HG03175 (cell line): Measurements from ENCODE around the gene FBLN1.

Experiments
- ATAC-seq: cut with Tn5 transposase; IDR thresholded peaks from one replicate; pipeline ENCODE4 v1.9.1; 2021; ENCODE audit warnings: mild to moderate bottlenecking, moderate library complexity; ENCODE audit not compliant: unreplicated experiment

FBLN1 gene

GRCh38 chr22:45631841-45632238 lies 129.2 kb downstream of the FBLN1 start:
- ATAC-seq = no peak

- ATAC-seq = no peak
Measured at GRCh38 chr22:45632791-45633515, 130.3 kb downstream of the FBLN1 start.

- no peak for ATAC-seq
Measured at GRCh38 chr22:45636683-45637082, 134.0 kb downstream of the FBLN1 start.

GRCh38 chr22:45638197-45638596 lies 135.5 kb downstream of the FBLN1 start:
- no peak for ATAC-seq

- ATAC-seq = no peak
Measured at GRCh38 chr22:45638834-45639746, 136.4 kb downstream of the FBLN1 start.

- ATAC-seq = no peak
Measured at GRCh38 chr22:45639747-45640102, 137.0 kb downstream of the FBLN1 start.

DNA sequence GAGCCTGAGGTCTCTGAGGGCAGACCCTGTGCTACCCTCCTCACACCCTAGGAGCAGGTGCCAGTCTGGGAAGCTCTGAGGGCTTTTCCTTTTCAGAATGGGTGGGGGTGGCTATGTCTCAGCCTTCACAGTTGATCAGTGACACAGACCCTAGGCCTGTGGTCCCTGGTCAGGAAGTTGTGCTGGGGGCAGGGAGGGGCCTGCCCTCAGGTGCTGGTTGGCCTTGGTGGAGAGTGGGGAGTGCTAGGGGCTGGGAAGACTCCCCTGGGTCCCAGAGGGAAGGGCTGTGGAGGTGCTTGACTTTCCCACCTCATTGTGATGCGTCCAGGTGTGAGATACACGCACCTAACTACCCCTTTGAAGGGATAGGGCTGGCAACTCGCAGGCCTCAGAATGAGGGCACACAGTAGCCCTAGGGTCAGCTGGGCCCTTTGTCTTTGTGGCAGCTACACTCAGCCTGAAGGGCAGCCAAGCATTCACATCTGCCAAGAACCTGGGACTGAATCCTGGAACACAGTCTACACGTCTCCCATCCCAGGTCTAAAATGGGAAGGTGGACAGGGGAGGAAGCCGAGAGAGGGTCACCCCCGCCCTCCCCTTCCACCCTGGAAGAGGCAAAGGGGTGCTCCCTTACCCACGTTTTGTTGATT lies 137.7 kb downstream of the FBLN1 start:
- ATAC-seq = no peak

DNA sequence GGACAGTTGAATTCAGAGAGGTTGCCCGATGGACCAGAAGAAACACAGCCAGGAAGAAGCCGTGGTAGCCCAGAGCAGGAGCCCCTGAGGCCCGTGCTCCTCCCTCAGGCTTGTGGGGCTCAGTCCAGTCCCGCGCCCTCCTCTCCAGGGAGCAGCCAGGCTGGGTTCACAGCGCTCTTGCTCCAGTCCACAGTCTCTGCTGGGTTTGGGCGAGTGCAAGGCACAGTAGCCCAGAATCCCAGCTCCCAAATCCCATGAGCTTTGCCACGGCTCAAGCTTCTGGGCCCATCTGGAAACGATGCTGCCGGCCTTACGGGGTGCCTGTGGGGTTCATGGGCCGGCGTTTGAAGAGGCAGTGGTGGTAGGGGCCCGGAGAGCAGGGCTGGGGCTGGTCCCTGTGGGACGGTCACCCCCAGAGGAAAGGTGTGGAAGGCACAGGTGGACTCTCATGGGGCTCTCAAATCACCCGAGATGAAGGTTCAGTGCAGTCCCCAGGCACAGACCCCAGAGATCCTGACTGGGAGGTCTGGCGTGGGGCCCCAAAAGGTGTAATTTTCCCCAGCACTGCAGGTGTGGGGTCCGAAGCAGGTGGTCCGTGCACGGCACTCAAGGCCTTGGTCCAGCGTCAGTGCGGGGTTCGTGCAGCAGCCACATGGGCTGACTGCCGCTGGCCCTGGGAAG lies 138.4 kb downstream of the FBLN1 start:
- ATAC-seq = no peak

DNA sequence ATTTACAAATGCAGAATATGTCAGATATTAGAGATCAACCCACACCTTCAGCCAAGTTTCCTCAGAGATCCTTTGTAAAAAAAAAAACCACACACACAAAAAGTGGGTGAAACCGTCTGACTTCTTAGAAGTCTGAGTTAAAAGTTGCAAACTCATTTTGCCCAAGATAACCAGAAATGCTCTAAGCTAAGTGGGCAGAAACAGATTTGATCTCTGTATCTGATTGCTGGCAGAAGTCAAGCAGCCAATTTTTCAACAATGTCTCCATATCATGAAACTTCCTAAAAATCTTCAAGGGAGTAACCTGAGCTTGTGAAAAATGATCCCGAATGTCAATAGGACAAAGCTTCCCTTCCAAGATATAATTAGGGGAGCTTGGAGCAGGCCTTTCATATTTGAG lies 140.3 kb downstream of the FBLN1 start:
- ATAC-seq = no peak

- no peak for ATAC-seq
Measured at GRCh38 chr22:45644714-45645113, 142.0 kb downstream of the FBLN1 start.

DNA sequence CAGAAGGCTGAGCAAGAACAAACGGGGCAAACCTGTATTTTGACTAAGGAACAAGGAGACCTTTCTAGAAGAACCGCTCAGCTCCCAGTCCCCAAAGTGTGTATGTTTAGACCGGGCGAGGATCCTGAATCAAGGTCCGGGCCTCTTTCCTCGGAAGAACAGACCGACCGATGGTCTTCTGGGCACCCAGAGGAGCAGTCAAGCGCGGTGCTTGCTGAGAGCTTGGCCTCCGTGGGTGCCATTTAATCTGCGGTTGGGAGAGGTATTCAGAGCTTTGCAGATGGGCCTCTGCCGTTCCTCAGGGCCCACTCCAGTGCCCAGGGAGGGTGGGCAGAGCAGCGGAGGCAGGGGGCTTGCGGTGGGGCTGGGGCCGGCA lies 142.5 kb downstream of the FBLN1 start:
- ATAC-seq = no peak

DNA sequence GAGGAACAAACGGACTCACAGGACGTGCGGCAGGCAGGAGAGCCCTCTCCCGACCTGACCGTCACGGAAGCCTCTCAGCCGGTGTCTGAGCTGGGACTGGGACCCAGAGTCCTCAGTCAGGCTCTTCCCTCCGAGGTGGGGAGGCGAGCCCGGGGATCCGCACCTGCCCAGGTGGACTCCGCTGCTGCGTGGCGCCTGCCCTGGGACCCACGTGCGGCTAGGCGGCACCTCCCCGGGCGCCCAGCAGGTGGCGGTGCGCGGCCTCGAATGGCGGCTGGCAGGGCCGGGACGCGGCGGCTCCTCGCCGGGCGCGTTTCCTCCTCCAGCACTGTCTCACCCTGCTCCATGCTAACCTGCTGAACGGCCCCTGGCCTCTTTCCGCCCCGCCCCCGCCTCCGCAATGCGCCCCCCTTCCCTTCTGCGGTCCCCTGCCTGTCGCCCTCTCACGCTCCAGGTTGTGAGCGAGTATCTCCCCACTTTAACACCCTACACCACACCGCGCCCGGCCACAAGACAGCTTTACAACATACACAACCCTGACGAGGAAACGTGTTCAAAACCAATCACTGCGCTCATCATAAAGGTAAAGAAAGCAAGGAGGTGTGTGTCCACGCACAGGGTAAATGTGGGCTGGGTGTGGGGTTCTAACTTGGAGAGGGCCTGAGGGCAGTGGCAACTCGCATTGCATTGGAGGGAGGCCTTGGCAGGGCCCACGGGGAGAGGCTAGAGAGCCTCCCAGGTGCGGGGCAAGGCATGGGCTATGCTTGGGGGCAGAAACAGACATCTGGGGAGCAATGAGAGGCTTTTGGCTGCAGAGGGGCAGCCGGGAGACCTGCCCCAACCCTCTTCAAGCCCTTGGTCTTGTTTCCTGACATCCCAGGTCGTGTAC lies 143.1 kb downstream of the FBLN1 start:
- ATAC-seq = peak; percentile 45

DNA sequence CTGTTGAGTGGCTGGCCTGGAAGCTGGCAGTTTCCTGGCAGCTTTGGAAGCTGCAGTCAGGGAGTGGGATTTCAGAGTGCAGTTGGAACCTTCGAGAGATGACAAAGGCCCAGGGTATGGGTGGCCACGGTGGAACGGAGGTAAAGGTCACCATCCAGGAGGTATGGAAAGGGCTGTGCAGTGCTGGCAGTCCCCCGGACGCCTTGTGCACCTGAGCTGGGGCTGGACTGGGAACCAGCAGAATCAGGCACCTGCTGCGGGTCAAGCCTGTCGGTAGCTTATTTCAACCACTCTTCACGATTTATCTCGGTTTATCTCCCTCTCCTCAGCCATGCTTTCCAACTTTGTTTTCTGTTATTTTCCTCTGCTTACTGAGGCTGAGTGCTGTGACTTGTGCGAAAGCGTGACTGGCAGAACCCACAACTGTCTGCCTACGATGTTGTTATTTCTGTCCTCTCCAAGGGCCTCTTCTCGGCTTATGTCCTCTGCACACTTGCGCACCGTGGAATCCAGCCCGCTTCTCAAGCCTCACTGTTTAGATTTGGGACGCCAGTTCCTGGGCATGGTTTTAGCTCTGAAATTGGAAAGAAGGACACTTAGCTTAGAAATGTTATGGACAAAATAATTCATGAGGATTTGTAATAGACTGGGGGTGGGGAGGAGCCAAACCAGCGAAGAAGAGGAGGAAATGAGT lies 145.0 kb downstream of the FBLN1 start:
- no peak for ATAC-seq

- ATAC-seq = no peak
Measured at GRCh38 chr22:45648301-45649117, 145.8 kb downstream of the FBLN1 start.

DNA sequence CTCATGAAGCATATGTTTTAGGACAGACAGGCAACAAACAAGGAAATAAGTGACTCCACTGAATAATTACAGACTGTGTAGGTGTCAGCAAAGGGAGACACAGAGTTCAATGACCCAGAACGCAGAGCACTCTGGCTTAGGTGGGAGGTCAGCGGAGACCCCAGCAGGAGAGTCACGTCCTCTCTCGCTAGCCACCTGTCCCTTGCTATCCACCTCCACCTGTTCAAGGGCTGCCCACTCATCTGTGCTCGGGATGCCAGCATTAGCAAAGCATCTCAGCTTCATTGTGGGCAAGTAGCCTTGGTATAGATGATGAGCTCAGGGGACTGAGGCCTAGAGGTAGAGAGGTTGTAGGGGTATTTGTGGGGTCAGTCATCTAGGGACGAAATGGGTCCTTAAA lies 147.1 kb downstream of the FBLN1 start:
- ATAC-seq = no peak

GRCh38 chr22:45650721-45651120 lies 148.0 kb downstream of the FBLN1 start:
- ATAC-seq = no peak
